Breast epithelium (tissue), 3 donors: ENCODE results near the gene NOD1.

Experiments used
- CTCF ChIP-seq, 3 donors: fragments of 450-650 bp; IDR thresholded peaks; one replicate each; pipeline ENCODE4 v1.5.1; 2016 to 2017; ENCODE audit warnings: antibody characterized with exemption in 3 of 3, mild to moderate bottlenecking in 3 of 3, moderate library complexity in 3 of 3
- POLR2A ChIP-seq: fragments of 450-650 bp; IDR thresholded peaks from one replicate; pipeline ENCODE4 v1.6.1; 2016; ENCODE audit warnings: antibody characterized with exemption, mild to moderate bottlenecking, moderate library complexity

GRCh38 chr7:30519122-30519521 lies 40.5 kb upstream of the NOD1 start:
- TF ChIP-seq CTCF (IDR thresholded peaks at IDR 0.05) (no peak), POLR2A (no peak)
